ENCODE results near the gene PTPRQ.
"Not testable (repeated sequence)": the region's sequence is repeated elsewhere in the genome, so short reads cannot be mapped to it uniquely, and the experiment has no call there.

Gene PTPRQ

DNA sequence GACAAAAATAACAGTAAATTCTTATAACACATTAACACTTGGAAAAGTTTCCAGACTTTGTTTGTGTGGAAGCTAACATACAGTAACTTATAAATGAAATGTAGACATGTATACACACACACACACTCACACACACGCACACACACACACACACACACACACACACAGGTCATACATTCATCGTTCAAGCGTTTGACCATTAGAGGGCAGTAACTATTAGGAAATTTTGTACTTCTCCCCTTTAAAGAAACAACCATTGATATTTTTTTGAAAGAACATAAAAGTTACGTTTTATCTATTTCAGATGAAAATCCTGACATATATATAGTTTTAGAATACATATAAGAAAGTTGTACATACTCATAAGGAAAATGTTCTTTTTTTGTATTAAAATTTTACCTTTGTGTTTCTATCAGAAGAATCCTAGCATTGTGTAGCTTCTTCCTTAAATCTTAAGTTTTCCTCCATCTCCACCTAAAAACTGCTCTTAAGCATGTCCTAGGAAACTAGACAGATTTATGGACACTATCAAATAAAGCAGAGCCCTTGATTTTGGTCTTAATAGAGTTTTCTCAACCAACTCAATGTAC is 29.0 kb downstream of the PTPRQ start:
- no peak for DNase-seq

DNA sequence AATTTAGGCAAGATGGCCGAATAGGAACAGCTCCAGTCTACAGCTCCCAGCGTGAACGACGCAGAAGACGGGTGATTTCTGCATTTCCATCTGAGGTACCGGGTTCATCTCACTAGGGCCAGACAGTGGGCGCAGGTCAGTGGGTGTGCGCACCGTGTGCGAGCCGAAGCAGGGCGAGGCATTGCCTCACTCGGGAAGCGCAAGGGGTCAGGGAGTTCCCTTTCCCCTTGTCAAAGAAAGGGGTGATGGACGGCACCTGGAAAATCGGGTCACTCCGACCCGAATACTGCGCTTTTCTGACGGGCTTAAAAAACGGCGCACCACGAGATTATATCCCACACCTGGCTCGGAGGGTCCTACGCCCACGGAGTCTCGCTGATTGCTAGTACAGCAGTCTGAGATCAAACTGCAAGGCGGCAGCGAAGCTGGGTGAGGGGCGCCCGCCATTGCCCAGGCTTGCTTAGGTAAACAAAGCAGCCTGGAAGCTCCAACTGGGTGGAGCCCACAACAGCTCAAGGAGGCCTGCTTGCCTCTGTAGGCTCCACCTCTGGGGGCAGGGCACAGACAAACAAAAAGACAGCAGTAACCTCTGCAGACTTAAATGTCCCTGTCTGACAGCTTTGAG is 33.6 kb downstream of the PTPRQ start:
- not testable (repeated sequence) for DNase-seq

DNA sequence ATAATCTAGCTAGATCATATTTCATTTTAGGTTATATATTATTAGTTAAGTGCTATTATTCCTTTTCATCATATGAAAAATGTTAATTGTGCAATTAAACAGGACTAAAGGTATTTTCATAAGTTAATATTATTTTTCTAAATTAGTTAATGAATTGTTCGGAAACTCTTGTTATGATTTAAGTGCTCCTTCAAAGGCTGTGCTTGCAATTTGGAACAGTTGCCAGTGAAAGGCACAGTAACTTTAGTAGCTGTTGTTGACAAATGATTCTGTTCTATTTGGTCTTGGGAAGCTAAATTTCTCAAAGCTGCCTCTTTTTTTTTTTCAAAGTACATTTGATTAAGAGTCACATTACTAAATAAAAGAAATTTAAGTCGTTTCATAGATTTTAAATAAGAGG is 40.7 kb downstream of the PTPRQ start:
- no peak for DNase-seq

- DNase-seq, result no peak
These were observed 41.4 kb downstream of the PTPRQ start for GRCh38 chr12:80485222-80485987.

DNA sequence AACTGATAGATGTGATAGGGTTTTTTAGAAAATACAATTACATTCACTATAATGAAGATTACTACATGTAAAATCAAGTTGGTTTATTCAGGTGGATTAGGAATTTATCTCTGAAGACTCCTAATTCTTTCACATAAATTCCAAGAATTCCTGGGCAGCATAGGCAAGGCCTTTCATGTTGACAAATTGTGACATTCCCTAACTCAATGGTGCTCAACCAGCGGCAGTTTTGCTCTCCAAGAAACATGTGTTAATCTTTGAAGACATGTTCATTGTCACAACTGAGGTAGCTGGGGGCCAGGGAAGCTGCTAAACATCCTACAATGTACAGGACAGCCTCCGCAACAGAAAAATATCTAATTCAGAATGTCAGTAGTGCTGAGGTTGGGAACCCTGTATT is 46.3 kb downstream of the PTPRQ start:
- no peak for DNase-seq

- no peak for DNase-seq
These were observed 47.1 kb downstream of the PTPRQ start for GRCh38 chr12:80491166-80491565.

DNA sequence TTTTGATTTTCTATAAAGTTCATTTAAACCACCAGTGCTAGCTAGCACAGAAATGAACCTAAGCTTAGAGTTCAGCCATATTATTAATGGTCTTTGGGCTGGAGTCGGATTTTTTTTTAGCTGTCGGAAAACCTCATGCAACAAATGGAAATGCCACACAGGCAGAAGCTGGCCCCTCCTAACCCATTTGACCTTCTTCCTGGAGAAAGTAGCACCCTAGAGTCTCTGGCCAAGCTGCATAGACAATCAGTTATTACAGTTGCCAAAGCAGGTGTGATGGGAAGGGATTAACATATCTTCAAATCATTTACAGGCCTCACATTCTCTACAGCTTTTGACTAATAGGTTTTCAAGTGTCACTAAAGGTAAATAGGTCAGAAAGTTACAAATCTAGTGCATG is 49.4 kb downstream of the PTPRQ start:
- no peak for DNase-seq

GRCh38 chr12:80494836-80495235 is 50.8 kb downstream of the PTPRQ start:
- no peak for DNase-seq

GRCh38 chr12:80498059-80498728 is 54.2 kb downstream of the PTPRQ start:
- DNase-seq, result no peak

DNA sequence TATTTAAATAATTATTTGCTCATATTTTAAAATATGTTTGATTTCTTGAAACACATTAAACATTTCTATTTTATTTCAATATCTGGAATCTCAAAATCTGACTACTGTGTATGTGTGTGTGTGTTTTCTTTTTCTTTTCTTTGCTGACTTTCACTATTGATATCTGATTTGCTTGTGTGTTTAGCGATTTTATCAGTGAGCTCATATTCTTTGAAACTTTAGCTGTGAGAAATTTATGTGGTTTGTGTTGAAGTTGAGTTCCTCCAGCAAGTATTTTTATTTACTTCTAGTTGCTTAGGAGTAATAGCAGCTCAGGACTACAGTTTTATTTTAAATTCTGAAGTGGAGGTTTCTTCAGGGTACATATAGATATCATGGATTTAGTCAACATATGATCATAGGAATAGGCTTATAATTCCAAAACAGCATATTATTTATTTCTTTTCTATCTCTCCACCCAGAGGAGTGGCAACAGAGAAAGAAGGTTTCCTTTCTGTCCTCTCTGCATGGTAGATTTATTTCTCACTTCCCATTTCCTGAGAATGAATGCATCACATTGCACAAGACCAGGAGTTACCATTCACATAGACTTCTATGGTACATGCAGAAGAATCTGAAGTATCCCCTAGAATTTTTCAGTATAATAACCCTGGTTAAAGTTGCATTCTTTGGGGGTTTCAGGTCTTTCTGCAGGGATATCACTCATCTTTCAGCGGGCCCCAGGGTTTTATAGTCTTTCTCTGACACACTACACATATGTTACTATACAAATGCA is 60.5 kb downstream of the PTPRQ start:
- DNase-seq, result no peak

GRCh38 chr12:80509781-80510556 is 65.9 kb downstream of the PTPRQ start:
- DNase-seq, result no peak

GRCh38 chr12:80512781-80513180 is 68.7 kb downstream of the PTPRQ start:
- no peak for DNase-seq

GRCh38 chr12:80513211-80513610 is 69.2 kb downstream of the PTPRQ start:
- DNase-seq, result no peak

- DNase-seq, result no peak
These were observed 73.6 kb downstream of the PTPRQ start for GRCh38 chr12:80517655-80518054.

DNA sequence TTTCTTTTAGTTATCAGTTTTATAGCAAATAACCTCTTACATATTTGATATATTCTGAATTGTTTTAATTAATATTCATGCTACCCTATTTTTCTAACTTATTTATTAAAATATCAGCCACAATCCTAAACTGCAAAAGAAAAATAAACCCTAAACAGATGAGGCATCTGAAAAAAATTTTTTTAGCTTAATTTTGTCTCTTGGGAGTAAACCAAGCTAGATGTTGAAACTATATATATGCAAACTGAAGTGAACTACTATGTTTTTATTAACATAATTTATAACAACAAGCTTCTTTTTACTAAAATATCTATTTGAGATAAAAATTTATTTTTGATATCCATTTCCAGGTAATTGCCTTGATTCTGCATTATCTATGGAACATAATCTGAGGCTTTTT is 87.6 kb downstream of the PTPRQ start:
- no peak for DNase-seq

DNA sequence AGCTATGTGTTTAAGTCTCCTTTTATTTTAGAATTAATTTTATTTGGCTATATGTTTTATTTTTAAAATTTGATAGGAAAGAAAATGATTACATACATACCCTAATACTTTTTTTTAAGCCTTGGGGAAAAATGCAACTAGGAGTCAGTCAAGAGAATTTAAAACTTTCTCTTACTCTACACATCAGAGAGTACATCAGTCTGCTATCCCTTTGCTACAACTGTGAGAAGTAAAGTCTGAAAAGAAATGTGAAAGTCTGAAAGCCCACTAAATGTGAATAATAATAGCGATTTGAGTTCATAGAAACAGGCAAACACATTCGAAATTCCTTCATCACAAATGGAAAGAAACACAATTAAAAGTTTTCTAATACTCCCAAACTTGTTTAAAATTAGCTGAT is 95.0 kb downstream of the PTPRQ start:
- DNase-seq, result no peak

DNA sequence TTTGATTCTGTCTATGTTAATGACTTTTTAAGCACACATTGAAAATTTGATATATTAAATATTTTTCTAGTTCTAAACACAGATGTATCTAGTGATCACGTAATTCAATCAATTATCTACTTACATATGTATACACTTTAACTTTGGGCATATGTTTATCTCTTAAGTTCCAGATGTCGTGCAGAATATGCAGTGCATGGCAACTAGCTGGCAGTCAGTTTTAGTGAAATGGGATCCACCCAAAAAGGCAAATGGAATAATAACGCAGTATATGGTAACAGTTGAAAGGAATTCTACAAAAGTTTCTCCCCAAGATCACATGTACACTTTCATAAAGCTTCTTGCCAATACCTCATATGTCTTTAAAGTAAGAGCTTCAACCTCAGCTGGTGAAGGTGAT is 105.3 kb downstream of the PTPRQ start:
- DNase-seq, result no peak

- no peak for DNase-seq
These were observed 107.9 kb downstream of the PTPRQ start for GRCh38 chr12:80551897-80552296.

DNA sequence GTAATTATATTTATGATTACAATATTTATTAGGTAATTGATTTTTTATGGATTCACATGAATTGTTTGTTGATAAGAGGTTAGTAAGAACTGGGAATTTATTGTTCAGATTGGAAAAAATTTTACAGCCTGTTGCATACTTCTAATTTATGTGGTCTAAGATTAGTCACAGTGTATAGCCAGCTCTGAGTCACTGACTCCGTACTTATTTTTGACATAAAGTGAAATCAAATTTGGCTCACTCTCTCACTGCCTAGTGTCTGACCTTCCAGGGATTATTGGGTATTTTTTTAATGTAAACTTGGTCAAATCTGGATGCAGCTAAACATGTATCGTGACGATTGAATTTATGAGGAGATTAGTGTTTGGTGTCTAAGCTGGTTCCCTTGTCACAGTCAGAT is 109.3 kb downstream of the PTPRQ start:
- DNase-seq, result no peak

DNA sequence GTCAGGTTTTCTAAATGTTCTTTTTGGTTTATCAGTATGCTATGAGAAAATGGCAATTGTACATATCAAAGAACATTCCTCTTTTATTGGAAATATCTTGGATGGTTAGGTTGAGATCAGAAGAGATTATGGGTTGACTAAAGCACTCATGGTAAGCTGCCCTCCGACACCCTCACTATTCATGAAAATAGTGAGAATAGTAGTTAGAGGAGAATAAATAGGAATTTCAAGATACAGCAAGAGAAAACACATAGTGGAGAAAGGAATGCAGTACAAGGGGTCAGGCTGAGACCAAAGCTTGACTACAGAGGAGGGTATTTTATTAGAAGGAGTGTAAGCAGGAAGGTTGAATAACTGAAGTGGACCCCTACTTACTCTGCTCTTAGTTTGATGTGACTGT is 112.5 kb downstream of the PTPRQ start:
- DNase-seq, result no peak

- DNase-seq, result no peak
These were observed 115.7 kb downstream of the PTPRQ start for GRCh38 chr12:80559766-80560165.
